GM18868 (cell line): ENCODE data around the gene NR2E1.

Experiments
- ATAC-seq: cut with Tn5 transposase; IDR thresholded peaks from one replicate; pipeline ENCODE4 v1.9.1; 2021; ENCODE audit warnings: mild to moderate bottlenecking, moderate library complexity; ENCODE audit not compliant: unreplicated experiment

NR2E1 gene

DNA sequence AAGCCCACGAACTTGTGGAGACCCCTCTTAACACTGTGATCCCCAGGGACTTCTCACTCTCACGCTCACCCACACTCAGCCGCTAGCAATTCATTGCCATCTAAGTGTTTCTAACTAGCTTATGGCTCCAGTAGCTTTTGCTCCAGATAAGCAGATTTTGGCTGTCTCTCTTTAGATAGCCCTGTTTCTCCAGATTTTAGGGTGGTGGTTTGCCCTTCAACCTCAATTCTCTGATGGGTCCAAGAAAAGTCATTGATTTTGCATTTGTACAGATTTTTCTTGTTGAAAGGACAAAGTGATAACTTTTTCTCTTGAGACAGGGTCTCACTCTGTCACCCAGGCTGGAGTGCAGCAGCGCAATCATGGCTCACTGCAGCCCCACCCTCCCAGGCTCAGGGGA lies 41.2 kb downstream of the NR2E1 start:
- ATAC-seq: no peak

DNA sequence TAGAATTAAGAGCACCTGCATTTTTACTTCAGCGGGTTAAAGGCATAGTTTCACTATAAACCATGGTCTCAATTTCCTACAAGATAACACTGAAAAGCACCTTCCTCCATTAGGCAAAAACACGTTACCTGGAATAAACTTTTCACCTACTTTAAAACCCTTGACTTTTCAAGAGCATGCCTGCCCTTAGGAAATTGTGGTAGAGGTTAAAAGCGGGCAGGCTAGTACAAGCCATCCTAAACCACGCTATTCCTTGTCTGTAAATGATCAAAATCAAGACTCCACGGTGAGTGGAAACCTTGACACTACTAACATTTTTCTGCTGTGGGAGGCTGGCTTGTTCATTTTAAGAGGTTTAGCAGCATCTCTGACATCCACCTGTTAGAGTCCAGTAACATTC lies 43.9 kb downstream of the NR2E1 start:
- no peak for ATAC-seq

DNA sequence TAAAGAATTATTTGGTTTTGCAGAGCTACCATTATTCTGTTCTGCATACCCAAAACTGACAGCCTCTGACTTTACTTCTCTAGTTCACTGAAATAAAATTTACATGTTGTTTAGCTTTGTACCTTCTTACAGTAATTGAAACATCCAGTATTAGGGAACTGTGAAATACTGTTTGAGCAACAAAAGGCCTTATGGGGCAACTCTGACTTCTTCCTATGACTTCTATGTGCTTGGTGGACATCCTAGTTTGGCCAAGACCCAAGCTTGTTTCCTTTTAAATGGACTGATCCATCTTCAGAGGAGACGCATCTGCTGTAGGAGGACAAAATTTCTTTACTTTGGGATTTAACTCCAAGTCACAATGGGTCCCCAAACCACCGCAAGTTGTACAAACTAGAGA lies 44.7 kb downstream of the NR2E1 start:
- ATAC-seq: no peak

DNA sequence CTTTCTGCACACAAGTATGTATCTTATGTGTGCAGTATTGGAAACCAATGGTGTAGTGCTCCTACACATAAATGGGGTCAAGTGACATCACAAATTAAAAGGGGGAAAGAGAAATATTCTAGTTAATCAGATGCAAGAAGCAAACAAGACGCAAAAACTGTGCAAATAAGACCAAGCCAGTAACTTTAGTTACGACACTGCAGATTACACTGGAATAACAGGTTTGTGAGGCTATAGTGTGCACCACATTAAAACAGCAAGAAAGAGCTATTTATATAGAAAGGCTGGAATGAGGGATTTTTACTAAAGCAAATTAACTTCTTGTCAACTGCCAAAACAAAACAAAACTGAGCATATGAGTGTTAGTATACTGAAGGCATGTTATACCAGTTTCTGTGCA lies 45.8 kb downstream of the NR2E1 start:
- ATAC-seq: no peak

DNA sequence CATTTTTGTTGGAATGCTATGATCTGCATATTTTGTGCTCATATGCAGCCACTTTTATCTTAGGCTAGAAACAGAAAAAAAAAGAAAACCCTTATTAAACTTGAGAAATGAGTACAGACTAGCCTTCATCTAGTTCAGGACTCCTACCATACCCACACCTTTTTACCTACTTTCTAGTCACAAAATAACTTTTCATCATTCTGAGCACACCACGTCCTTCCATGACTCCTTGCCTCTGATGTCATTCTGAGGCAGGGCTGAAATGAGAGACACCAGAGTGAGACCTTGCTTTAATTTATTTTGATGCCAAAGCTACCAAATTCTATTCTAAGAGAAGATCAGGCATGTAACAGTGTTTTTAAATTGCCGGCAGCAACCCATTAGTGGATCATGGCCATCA lies 56.2 kb downstream of the NR2E1 start:
- ATAC-seq: no peak

DNA sequence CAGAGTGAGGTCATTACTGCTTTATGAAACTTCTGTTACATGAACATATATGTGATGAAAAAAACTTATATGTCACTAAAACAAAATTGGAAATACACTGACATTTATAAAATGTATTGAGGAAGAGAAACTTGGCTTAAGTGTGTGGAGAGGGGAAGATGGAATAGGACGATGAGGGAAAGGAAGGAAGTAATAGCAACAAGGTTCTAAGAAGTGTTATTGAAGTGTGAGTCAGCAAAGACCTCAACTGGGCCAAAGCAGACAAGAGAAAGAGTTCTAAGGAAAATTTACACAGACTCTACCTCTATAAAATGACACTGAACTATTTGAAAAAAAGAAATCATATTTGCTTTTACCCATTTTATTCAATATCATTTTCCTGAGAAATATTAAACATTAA lies 56.7 kb downstream of the NR2E1 start:
- ATAC-seq: no peak

DNA sequence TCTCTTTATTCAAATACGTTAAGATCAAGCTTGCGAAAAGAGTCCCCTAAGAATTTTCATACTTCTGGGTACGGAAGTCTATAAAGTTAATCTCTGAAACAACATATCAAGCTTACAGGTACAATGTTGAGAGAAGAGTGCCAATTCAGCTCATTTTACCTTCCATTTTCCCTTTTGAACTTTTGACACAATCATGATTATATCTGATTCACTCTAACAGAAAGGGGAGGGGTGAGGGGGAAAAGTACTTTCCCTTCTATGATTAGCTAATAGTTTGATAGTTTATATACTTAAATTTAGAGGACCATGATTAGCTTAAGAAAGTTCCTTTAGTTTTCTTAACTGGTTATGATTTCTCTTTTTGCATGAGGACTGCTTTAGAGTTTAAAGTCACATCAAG lies 61.5 kb downstream of the NR2E1 start:
- no peak for ATAC-seq

DNA sequence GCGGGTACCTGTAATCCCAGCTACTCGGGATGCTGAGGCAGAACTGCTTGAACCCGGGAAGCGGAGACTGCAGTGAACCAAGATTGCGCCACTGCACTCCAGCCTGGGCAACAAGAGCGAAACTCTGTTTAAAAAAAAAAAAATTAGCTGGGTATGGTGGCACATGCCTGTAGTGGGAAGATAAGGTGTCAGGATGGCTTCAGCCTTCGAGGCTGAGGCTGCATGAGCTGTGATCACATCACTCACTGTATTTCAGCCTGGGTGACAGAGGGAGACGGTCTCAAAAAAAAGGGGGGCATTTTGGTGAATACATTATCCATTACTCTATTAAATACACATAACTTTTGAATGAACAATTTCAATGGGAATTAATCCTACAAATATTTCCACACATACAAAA lies 62.6 kb downstream of the NR2E1 start:
- no peak for ATAC-seq

DNA sequence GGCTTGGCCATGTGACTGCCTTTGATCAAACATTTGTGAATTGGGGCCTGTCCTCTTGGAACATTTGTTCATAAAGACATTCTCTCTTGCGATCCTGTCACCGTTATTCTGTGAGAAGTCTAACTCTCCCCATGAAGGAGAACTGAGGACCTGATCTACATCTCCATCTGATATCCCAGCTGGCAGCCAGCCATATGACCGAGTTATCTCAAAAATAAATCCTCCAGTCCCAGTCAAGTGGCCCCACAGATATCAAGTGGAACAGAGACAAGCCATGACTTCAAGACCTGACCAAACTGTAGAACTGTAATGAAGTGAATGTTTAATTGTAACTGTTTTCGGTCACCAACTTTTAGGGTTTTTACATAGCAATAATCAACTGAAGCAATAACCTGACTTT lies 69.3 kb downstream of the NR2E1 start:
- no peak for ATAC-seq

DNA sequence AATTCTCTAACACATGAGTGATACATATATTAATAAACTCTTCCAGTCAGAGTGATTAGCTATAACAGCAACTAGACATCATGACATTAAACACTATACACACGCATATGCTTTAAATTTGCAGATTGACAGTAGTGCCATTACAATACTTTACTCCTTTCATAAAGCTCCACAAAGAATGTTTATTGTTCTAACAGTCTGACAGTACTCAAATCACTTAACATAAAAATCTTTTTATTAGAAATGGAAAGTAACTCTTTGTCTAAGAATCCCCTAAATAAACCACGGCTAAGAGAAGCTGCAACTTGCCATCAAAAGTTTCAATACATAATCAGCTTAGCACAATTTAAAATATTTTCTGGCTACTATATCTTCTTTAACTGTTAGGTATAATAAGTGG lies 71.0 kb downstream of the NR2E1 start:
- no peak for ATAC-seq

DNA sequence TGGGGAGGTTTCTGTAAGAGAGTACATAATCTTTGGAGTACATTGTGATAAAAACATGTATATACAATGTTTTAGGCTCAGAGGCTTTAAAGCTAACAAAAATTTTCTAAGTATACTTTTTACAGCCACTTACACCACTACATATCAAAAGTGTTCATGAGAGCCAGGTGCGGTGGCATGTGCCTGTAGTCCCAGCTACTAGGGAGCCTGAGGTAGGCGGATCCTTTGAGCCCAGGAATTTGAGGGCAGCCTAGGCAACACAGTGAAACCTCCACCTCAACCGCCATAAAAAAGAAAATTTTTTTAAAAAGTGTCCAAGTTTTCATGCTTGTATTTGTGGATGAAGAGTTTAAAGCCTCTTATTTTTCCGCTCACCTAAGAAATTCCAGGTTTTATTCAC lies 72.5 kb downstream of the NR2E1 start:
- no peak for ATAC-seq
